Measurements from ENCODE around the gene ZNF710. TPM values are rescaled to one million over a fixed set of nuclear protein-coding genes. Genes with fewer than 3 reads are reported as not detected.
A peak's percentile ranks its signal among the peaks of the same experiment; 100 is the strongest.

ZNF710 gene
- total and polyA plus RNA-seq, 9 of the 15 experiments (the other 6 are each of a cell fraction or from before 2014, with no cell fraction given), result 0.56 to 14.2 (median 5.2) TPM

GRCh38 chr15:90055182-90055581 lies 54.1 kb downstream of the ZNF710 start:
- in situ Hi-C loops (cut with MboI) (no loop called here), intact Hi-C loops (cut with micrococcal nuclease) (no loop called here)
- TF ChIP-seq ILK (tag; IDR thresholded peaks at IDR 0.05; ENCODE audit: borderline replicate concordance, low read depth) (no peak), AFF4 (CRISPR knock-in tag; IDR thresholded peaks at IDR 0.05) (no peak), ZNF830 (CRISPR knock-in tag; IDR thresholded peaks at IDR 0.05) (no peak), TCF7 (IDR thresholded peaks at IDR 0.05; ENCODE audit: borderline replicate concordance) (no peak), NR1H2 (CRISPR knock-in tag; IDR thresholded peaks at IDR 0.05) (no peak), KAT7 (CRISPR knock-in tag; IDR thresholded peaks at IDR 0.05; ENCODE audit: borderline replicate concordance) (no peak), E2F6 (IDR thresholded peaks at IDR 0.05; ENCODE audit: borderline replicate concordance in 1 of 2, extremely low read depth in 1 of 2, insufficient read depth in 1 of 2, insufficient read length in 1 of 2, low read depth in 1 of 2, low read length in 1 of 2, poor library complexity in 1 of 2, severe bottlenecking in 1 of 2) (peak in 1 of 2 experiments; percentile 28)
- FAIRE-seq, result no peak
- ATAC-seq, result no peak
- H3K9me3 ChIP-seq (replicated peaks; ENCODE audit: control insufficient read depth, insufficient read depth, low read depth, low read length), result no peaks in the 10 kb centered on the region
- BruUV-seq (replicated peaks), result no TSS peak
- WGBS (ENCODE audit: insufficient coverage, low coverage, missing lambda C conversion rate), result 61% methylated on average over 7 of the region's 7 CpGs
- H3K4me1 ChIP-seq (replicated peaks in 1 of 2; ENCODE audit: control insufficient read depth in 2 of 2, insufficient read depth in 2 of 2, low read length in 2 of 2), result peaks cover 20 to 26% of the 10 kb centered on the region in 2 experiments
- no peak overlapping the region for H3K9ac ChIP-seq (ENCODE audit: insufficient read depth in 1 of 2, low read depth in 2 of 2, low read length in 2 of 2)
- H3K79me2 ChIP-seq (ENCODE audit: control insufficient read depth, insufficient read depth, low read length), result no peaks in the 10 kb centered on the region
- CTCF ChIA-PET (ENCODE audit: low intra/inter-chr PET ratio), result no interaction called here
- POLR2A ChIA-PET, result interaction anchor here (0.7 to 1.5 kb wide), 2 partner anchors 10 to 475 kb away, joined by 3 read pairs; no protein-coding TSS in a partner anchor
- H3K4me3 ChIP-seq, result no peak overlapping the region
- H2AFZ ChIP-seq (ENCODE audit: low read depth, low read length), result no peak overlapping the region
- no peak overlapping the region for H3K4me2 ChIP-seq (ENCODE audit: insufficient read depth, low read length)
- no peak overlapping the region for H3K27ac ChIP-seq (ENCODE audit: extremely low read depth, low read depth, low read length)
- no peak for DNase-seq (ENCODE audit: extremely low read depth in 1 of 4, low spot score in 3 of 4)
- no peaks in the 10 kb centered on the region for H3K27me3 ChIP-seq (ENCODE audit: control insufficient read depth in 2 of 2, insufficient read depth in 2 of 2, low read length in 2 of 2)
- 0 out of 2 replicates have a peak, but pooled peaks cover 3% of the 10 kb centered on the region for H4K20me1 ChIP-seq (replicated peaks; ENCODE audit: control insufficient read depth, insufficient read depth, low read length)
- no peaks in the 10 kb centered on the region for H3K36me3 ChIP-seq (ENCODE audit: control insufficient read depth, insufficient read depth, low read length)
- H3K9me1 ChIP-seq (ENCODE audit: control insufficient read depth, insufficient read depth, low read length), result no peaks in the 10 kb centered on the region

Data from K562 (cell line).